Eye (tissue), 1 donor: ENCODE results near the gene CACNA1B.
"Not testable (repeated sequence)": the region's sequence is repeated elsewhere in the genome, so short reads cannot be mapped to it uniquely, and the experiment has no call there.

Experiments used
- DNase-seq: peaks from one replicate; pipeline ENCODE4 v3.0.0-alpha.2; 2015

Gene CACNA1B

DNA sequence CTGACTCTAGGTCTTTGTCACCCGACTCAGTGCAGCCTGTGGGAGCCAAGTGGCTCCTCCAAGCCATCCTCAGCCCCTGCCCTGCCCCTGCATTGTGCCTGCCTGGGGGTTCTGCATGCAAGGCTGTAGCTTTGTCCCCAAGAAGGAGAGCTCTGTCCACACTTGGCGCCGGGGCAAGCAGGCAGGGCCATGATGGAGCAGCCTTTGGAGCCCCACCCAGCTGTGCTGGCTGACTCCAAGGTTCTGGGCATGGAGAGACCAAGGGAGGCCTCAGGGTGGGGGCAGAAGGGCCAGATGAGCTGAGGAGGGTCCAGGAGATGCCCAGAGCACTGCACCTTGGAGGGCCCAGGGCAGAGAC is 226.2 kb downstream of the CACNA1B start:
- DNase-seq: no peak

- no peak for DNase-seq
Measured at GRCh38 chr9:138104251-138105122, 226.9 kb downstream of the CACNA1B start.

GRCh38 chr9:138105123-138105415 is 227.5 kb downstream of the CACNA1B start:
- DNase-seq: no peak

- no peak for DNase-seq
Measured at GRCh38 chr9:138105561-138106505, 228.3 kb downstream of the CACNA1B start.

DNA sequence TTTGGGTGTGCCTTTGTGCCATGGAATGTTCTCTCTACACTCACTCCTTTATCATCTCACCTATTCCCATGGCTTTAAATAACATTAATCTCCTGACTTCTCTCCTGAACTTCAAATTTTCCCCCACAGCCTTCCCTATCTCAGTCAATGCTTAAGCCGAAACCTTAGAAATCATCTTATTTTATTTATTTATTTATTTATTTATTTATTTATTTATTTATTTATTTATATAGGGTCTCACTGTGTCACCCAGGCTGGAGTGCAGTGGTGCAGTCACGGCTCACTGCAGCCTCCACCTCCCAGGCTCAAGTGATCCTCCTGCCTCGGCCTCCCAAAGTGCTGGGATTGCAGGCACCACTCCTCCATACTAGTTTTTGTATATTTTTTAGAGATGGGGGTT is 229.5 kb downstream of the CACNA1B start:
- DNase-seq: not testable (repeated sequence)

DNA sequence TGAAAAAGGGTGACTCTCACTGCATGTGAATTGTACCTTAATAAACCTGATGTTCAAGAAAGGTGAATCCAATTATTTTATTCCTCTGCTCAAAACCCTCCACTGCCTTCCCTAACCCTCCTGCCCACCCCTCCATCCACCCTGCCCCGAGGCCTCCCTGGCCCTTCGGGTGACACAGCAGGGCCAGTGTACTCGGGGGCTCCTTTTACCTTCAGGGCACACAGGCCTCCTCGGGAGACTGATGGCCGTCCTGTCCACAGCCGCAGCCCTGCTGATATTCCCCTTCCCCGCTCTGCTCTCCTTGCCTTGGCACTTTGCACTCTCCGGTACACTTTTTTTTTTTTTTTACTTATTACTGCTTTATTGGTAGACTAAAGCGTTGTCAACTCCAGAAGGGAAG is 234.0 kb downstream of the CACNA1B start:
- DNase-seq: no peak

- no peak for DNase-seq
Measured at GRCh38 chr9:138112090-138112748, 234.6 kb downstream of the CACNA1B start.

DNA sequence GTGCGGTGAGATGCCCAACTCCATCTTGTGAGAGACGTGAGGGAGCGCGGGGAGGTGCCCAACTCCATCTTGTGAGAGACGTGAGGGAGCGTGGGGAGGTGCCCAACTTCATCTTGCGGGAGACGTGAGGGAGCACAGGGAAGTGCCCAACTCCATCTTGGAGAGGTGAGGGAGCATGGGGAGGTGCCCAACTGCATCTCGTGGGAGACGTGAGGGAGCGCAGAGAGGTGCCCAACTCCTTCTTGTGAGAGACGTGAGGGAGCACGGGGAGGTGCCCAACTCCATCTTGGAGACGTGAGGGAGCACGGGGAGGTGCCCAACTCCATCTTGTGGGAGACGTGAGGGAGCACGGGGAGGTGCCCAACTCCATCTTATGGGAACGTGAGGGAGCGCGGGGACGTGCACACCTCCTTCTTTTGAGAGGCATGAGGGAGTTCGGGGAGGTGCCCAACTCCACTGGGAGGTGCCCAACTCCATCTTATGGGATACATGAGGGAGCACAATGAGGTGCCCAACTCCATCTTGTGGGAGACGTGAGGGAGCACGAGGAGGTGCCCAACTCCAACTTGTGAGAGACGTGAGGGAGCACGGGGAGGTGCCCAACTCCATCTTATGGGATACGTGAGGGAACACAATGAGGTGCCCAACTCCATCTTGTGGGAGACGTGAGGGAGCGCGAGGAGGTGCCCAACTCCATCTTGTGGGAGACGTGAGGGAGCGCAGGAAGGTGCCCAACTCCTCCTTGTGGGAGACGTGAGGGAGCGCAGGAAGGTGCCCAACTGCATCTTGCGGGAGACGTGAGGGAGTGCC is 235.4 kb downstream of the CACNA1B start:
- DNase-seq: no peak

DNA sequence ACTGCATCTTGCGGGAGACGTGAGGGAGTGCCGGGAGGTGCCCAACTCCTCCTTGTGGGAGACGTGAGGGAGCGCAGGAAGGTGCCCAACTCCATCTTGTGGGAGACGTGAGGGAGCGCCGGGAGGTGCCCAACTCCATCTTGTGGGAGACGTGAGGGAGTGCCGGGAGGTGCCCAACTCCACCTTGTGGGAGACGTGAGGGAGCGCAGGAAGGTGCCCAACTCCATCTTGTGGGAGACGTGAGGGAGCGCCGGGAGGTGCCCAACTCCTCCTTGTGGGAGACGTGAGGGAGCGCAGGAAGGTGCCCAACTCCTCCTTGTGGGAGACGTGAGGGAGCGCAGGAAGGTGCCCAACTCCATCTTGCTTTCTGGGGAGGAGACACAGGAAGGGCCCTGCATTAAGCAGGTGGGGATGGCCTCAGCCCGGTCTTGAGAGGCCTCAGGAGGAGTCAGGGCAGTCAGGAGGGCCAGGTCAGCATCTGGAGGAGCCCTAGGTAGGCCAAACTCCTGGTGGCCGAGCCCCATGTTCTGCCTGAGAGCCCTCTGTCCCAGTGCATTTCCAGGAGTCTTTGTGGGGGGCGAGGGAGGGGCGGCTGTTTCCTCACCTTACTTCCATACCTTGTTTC is 236.2 kb downstream of the CACNA1B start:
- DNase-seq: not testable (repeated sequence)

DNA sequence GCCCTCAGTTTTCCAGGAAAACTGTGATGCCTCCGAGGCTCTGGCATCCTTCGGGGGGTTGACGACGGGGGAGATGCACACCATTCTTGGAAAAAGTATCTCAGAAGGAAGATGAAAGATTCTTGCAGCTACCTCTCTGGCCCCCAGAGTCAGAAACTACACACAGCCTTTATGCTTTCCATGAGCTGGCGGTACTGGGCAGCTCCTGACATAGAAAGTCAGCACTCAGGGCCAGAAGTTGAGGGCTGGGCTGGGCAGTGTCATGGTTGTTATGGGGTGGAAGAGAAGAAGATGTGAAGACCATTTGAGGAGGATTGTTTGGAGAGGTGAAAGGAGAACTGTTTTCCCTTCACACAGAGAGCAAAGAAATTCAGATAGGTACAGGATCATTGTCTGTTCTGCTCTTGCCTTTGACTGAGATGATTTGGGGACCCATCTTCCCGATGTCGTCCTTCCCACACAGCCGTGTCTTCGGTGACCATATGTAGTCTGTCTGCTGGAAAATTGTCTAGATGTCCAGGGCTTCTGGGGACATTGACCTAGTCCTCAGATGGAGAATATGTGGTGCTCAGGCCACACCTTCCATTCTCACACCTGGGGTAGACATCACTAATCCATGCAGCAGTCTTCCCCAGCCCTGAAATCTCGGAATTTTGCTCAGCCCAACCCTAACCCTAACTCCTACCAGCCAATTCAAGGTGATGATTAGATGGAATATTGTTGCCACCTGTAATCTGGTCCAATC is 237.1 kb downstream of the CACNA1B start:
- no peak for DNase-seq

DNA sequence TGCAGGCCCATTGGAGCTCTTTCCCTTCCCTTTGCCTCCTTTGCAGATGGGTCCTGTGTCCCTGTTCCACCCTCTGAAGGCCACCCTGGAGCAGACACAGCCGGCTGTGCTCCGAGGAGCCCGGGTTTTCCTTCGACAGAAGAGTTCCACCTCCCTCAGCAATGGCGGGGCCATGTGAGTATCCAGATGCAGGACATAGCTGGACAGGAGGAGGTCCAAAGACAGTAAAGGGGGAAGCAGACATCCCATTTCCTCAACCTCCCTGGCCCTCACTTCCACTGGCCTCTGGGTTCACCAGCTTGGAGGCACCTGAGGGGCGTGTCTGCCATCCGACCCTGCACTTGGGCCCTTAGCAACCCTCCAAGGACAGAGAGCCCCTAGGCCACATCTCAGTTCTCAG is 237.9 kb downstream of the CACNA1B start:
- no peak for DNase-seq

DNA sequence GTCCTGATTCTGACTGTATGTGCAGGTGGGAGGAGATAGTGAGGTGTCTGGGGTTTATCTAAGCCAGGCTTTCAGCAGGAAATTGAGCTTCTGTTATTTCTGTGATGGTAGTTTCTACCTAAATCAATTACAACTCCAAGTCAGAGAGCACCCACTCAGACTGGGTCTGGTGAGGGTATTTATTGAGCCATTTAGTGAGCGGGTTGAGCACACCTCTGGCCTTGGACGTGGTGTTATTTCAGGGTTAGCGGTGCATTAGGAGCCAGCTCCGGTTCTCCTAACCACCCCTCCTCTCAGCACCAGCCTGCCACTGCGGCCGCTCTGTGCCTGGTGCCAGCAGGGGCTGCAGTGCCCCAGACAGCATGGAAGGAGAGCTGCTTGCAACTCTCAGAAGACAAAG is 238.9 kb downstream of the CACNA1B start:
- DNase-seq: no peak

- no peak for DNase-seq
Measured at GRCh38 chr9:138117101-138117750, 239.6 kb downstream of the CACNA1B start.

DNA sequence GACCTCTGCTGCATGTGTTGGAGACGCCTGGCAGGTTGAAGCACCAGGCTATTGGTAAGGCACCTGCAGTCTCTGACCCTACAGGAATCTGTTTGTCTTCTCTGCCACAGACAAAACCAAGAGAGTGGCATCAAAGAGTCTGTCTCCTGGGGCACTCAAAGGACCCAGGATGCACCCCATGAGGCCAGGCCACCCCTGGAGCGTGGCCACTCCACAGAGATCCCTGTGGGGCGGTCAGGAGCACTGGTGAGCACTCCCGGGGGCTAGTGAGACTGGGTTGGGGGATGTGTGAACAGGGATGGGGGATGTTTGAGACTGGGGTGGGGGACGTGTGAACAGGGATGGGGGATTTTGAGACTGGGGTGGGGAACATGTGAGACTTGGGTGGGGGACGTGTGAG is 240.3 kb downstream of the CACNA1B start:
- no peak for DNase-seq

DNA sequence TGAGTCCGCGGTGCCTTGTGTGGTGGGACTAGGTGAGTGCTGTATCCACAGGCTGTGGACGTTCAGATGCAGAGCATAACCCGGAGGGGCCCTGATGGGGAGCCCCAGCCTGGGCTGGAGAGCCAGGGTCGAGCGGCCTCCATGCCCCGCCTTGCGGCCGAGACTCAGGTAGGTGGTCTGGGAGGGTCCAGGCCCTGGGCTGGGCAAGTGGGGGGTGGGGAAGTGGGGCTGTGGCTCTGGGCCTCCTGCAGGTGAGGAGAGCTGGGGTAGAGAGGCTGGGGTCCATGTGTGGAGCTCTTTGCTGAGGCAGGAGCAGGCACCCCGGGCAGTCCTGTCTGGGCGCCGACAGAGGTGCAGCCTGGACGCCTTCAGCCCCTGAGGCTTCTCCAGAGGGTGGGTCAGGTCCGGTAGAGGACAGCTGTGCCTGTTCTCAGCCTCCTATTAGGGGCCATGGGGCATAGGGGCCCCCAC is 241.1 kb downstream of the CACNA1B start:
- no peak for DNase-seq

DNA sequence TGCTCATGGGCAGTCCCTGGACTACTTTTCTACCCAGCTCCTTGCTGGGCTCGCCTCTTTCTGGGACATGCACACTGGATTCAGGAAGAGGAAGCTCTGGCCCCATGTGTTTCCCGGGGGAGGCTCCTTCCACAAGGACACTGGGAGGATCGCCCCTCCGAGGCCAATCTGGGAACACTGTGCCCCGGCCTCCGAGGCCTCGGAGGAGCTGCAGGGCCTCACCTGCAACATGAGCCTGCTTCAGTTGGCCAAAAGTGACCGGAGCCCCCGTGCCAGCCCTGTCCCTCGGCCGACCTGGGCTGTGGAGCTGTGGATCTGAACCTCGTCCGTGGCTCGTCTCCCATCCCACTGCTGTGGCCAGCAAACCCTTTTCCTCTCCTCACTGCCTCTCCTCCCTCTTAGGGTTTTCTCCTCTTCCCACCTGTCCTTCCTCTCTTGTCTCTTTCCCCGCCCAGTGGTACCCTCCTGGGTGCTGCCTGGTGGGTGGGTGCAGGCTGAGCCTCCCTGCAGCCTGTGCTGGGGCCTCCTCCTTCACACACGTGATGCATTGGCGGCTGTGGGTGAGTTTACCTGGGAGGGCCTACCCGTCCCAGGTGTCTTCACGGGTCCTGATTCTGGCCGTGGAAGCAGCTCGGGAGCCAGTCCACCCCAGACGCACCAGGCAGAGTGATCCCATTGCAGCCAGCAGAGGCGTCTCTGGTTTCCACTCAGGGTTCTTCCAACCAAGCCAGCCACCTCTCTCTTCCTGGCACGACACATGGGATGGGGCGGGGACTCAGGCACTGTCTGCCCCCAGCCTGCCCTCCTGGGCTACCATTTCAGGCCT is 241.8 kb downstream of the CACNA1B start:
- no peak for DNase-seq

- DNase-seq: no peak
Measured at GRCh38 chr9:138120072-138120471, 242.5 kb downstream of the CACNA1B start.

- no peak for DNase-seq
Measured at GRCh38 chr9:138120511-138121437, 243.2 kb downstream of the CACNA1B start.
